Activated naive CD8-positive, alpha-beta T cell treated with anti-CD3 and anti-CD28 coated beads, Interleukin-2, amount 10 ng/mL, durations not matched to agents 7 days and 5 days (primary cell): ENCODE results near the gene LSM12. TPM values are rescaled to one million over a fixed set of nuclear protein-coding genes. Genes with fewer than 3 reads are reported as not detected.
A peak's percentile ranks its signal among the peaks of the same experiment; 100 is the strongest.
"Not testable (repeated sequence)": the region's sequence is repeated elsewhere in the genome, so short reads cannot be mapped to it uniquely, and the experiment has no call there.

Source experiments
- ATAC-seq: fragments of 150-1000 bp; cut with Tn5 transposase; one replicate; pipeline ENCODE4 v1.10.0; 2021; ENCODE audit warnings: low read depth, moderate library complexity
- POLR2A ChIA-PET: fragments of 350-600 bp; sonication (Branson Sonifier 250); formaldehyde crosslinking; loops from one replicate; lab custom pipeline; 2021; ENCODE audit warnings: antibody characterized with exemption; lab: Charles Lee
- DNase-seq: peaks from one replicate; pipeline ENCODE4 v3.0.0; 2021
- H3K27ac Mint-ChIP-seq: one replicate; pipeline ENCODE4 v1.8.0; 2022; ENCODE audit warnings: mild to moderate bottlenecking, mixed read lengths
- H3K27me3 Mint-ChIP-seq: one replicate; pipeline ENCODE4 v1.8.0; 2022; ENCODE audit warnings: mild to moderate bottlenecking, moderate library complexity, mixed read lengths
- H3K36me3 Mint-ChIP-seq: one replicate; pipeline ENCODE4 v1.8.0; 2021; ENCODE audit warnings: mild to moderate bottlenecking, mixed read lengths
- H3K4me1 Mint-ChIP-seq: one replicate; pipeline ENCODE4 v1.8.0; 2021; ENCODE audit warnings: mixed read lengths
- H3K4me3 Mint-ChIP-seq: one replicate; pipeline ENCODE4 v1.8.0; 2022; ENCODE audit warnings: mild to moderate bottlenecking, moderate library complexity, mixed read lengths
- H3K9me3 Mint-ChIP-seq: one replicate; pipeline ENCODE4 v1.8.0; 2021; ENCODE audit warnings: mixed read lengths
- total RNA-seq, 2 experiments: library from RNA; stranded (reverse); gene quantifications; one replicate each; pipeline ENCODE4 v1.2.3, GENCODE V29; 2021

The LSM12 gene
- total RNA-seq, 2 experiments from 2014 or later = 46.9 to 51.4 TPM

- ATAC-seq (no peak), DNase-seq (no peak)
- peaks cover 7% of the 10 kb centered on the region for H3K4me1 Mint-ChIP-seq
- H3K27ac Mint-ChIP-seq = no peak overlapping the region
- H3K36me3 Mint-ChIP-seq = no peaks in the 10 kb centered on the region
- no peaks in the 10 kb centered on the region for H3K9me3 Mint-ChIP-seq
- H3K4me3 Mint-ChIP-seq = no peak overlapping the region
- POLR2A ChIA-PET = interaction anchor here (0.6 kb wide), 1 partner anchor 197 kb away, joined by 4 read pairs; no protein-coding TSS in a partner anchor
- H3K27me3 Mint-ChIP-seq = peaks cover 46% of the 10 kb centered on the region
These were observed 65.0 kb downstream of the LSM12 start for GRCh38 chr17:44001461-44001920.

DNA sequence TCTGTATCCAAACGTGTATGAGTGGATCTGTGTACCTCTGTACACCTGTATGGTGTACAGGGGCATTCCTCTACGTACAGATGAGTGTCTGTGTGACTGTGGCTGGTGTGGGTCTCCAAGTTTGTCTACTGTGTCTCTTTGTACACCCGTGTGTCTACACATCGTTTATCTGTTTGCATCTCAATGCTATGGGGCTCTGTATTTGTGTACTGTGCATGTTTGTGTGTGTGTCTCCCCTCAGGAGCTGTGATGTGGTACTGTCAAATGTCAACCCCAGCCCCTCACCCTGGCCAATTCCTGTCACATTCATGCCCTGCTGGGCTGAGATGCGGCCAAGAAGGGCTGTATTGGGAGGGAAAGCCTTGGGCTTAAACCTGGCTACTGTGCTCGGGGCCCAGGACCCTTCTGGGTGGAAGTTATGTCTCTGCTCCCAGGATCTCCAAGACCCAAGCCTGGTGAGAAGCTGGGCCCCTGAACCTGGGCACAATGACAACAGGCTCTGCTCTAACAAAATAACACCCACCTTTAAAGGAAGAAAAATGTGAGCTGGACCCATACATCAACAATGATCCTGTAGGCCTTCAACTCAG lies 65.5 kb downstream of the LSM12 start:
- DNase-seq (no peak), ATAC-seq (no peak)
- Mint-ChIP-seq H3K27me3 (peaks cover 43% of the 10 kb centered on the region), H3K36me3 (no peaks in the 10 kb centered on the region), H3K4me3 (no peak overlapping the region), H3K9me3 (no peaks in the 10 kb centered on the region), H3K27ac (no peak overlapping the region), H3K4me1 (peaks cover 3% of the 10 kb centered on the region)
- POLR2A ChIA-PET = interaction anchor here (0.6 kb wide), 2 partner anchors 67 to 197 kb away, joined by 3 to 4 read pairs; no protein-coding TSS in a partner anchor

DNA sequence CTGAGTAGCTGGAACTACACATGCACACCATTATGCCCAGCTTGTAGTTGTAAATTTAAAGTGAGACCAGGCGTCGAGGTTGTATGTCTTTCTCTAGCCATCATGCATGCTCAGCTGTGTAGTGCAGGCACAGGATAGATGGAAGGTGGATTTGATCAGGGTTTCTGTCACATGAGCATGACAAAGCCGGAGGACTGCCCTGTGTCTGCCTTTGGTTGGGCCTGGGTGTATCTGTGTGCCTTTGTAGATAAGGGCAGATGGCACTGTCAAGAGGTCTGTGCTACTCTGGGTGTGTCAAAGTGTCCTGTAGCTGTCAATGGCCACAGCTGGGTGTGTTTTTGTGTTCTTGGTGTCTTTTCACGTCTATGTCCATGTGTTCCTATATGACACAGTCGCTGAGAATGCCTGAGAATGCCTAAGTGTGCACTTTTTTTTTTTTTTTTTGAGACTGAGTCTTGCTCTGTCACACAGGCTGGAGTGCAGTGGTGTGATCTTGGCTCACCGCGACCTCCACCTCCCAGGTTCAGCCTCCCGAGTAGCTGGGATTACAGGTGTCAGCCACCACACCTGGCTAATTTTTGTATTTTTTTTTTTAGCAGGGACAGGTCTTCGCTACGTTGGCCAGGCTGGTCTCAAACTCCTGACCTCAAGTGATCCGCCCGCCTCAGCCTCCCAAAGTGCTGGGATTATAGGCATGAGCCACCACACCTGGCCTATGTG lies 66.2 kb downstream of the LSM12 start:
- no peak for DNase-seq
- no peaks in the 10 kb centered on the region for H3K36me3 Mint-ChIP-seq
- POLR2A ChIA-PET = interaction anchor here (0.6 to 0.7 kb wide), 3 partner anchors 9 to 74 kb away, joined by 3 to 6 read pairs (median 3); no protein-coding TSS in a partner anchor
- H3K27me3 Mint-ChIP-seq = peaks cover 45% of the 10 kb centered on the region
- no peak overlapping the region for H3K4me3 Mint-ChIP-seq
- no peak overlapping the region for H3K27ac Mint-ChIP-seq
- H3K9me3 Mint-ChIP-seq = no peaks in the 10 kb centered on the region
- peaks cover 2% of the 10 kb centered on the region for H3K4me1 Mint-ChIP-seq
- ATAC-seq = no peak

GRCh38 chr17:43999024-43999423 lies 67.4 kb downstream of the LSM12 start:
- ATAC-seq = no peak
- H3K36me3 Mint-ChIP-seq = no peaks in the 10 kb centered on the region
- H3K4me1 Mint-ChIP-seq = no peaks in the 10 kb centered on the region
- peaks cover 46% of the 10 kb centered on the region for H3K27me3 Mint-ChIP-seq
- DNase-seq = no peak
- H3K27ac Mint-ChIP-seq = no peak overlapping the region
- no peaks in the 10 kb centered on the region for H3K9me3 Mint-ChIP-seq
- H3K4me3 Mint-ChIP-seq = no peak overlapping the region
- POLR2A ChIA-PET = no interaction called here

- no peaks in the 10 kb centered on the region for H3K36me3 Mint-ChIP-seq
- no peak overlapping the region for H3K27ac Mint-ChIP-seq
- no peaks in the 10 kb centered on the region for H3K4me1 Mint-ChIP-seq
- POLR2A ChIA-PET = no interaction called here
- DNase-seq = no peak
- no peak for ATAC-seq
- H3K4me3 Mint-ChIP-seq = no peak overlapping the region
- no peaks in the 10 kb centered on the region for H3K9me3 Mint-ChIP-seq
- H3K27me3 Mint-ChIP-seq = peaks cover 43% of the 10 kb centered on the region
These were observed 67.9 kb downstream of the LSM12 start for GRCh38 chr17:43998552-43998951.

DNA sequence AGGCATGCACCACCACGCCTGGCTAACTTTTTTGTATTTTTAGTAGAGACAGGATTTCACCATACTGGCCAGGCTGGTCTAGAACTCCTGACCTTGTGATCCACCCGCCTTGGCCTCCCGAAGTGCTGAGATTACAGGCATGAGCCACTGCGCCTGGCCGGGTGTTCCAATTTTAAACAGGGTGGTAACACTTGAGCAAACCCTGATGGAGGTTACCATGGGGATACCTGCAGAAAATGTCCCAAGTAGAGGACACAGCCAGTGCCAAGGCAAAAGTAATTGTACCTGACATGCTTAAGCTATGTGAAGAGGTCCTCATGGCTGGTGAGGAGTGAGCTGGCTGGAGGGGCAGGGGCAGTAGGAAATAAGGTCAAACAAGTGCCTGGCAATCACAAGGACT lies 69.3 kb downstream of the LSM12 start:
- not testable (repeated sequence) for H3K4me1 Mint-ChIP-seq, H3K4me3 Mint-ChIP-seq, H3K9me3 Mint-ChIP-seq, H3K36me3 Mint-ChIP-seq, ATAC-seq, DNase-seq, H3K27ac Mint-ChIP-seq
- peaks cover 39% of the 10 kb centered on the region for H3K27me3 Mint-ChIP-seq
- POLR2A ChIA-PET = interaction anchor here (1.0 kb wide), 1 partner anchor 54 kb away, joined by 3 read pairs; the partner anchor contains the start of gene PPY

GRCh38 chr17:43995150-43995471 lies 71.4 kb downstream of the LSM12 start:
- Mint-ChIP-seq H3K27ac (no peak overlapping the region), H3K27me3 (peaks cover 39% of the 10 kb centered on the region), H3K4me1 (no peaks in the 10 kb centered on the region), H3K36me3 (no peaks in the 10 kb centered on the region), H3K9me3 (no peaks in the 10 kb centered on the region), H3K4me3 (no peak overlapping the region)
- no peak for ATAC-seq
- POLR2A ChIA-PET = interaction anchor here (0.6 kb wide), 1 partner anchor 292 kb away, joined by 3 read pairs; no protein-coding TSS in a partner anchor
- DNase-seq = no peak

DNA sequence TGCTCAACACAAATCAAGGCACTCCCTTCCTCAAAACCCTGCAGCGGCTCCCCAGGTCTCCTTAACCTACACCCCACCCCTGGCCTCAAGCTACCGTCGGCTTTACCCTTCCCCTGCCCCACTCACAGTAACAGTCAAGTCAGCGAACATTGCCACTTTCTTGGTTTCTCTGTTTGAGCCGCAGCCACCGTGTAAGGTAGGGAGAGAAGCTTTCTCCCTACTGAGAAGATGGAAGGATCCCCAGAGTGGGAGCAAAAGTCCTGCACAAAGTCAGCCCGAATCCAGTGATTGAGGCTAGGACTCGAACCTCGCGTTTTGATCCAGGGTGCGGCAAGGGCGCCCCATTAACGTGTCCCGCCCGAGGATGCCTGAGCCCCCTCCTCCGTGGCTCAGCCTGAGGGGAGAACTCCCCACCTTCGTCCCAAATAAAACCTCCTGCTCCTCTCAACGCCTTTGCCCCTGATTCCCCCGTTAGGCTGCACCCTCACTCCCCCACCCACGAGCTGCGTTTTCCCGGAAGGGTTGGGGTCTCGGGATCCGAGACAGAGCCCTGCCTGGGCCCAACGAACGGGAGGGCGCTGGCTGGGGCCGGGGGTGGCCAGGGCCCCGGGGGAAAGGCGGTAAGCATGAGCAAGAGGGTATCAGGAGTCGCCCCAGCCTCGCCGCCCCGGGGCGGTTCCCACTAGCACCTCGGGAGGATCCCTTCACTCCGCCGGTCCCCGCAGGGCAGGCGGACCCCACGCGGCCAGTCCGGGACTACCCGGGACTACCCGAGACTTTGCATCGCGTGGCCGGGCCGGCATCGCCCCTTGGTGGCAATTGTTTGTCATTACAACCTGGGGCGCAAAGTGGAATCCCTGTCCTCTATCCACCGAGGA lies 72.0 kb downstream of the LSM12 start:
- Mint-ChIP-seq H3K4me3 (no peak overlapping the region), H3K9me3 (no peaks in the 10 kb centered on the region), H3K27ac (no peak overlapping the region), H3K27me3 (peaks cover 37% of the 10 kb centered on the region), H3K4me1 (no peaks in the 10 kb centered on the region), H3K36me3 (no peaks in the 10 kb centered on the region)
- ATAC-seq (peak; percentile 79), DNase-seq (peak; percentile 77)
- POLR2A ChIA-PET = interaction anchor here (0.8 to 1.7 kb wide), 2 partner anchors 15 to 51 kb away, joined by 3 to 5 read pairs; no protein-coding TSS in a partner anchor

DNA sequence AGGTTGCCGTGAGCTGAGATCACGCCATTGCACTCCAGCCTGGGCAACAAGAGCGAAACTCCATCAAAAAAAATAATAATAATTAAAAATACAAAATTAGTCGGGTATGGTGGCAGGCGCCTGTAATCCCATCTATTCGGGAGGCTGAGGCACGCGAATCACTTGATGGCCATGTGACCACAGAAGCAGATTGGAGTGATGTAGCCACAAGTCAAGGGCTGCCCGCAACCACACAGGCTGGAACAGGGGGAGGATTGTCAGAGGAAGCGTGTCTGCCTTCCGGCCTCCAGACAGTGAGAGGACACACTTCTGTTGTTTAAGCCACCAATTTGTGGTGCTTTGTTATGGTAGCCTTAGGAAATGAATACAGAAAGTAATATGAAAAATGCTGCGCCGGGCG lies 73.8 kb downstream of the LSM12 start:
- ATAC-seq (no peak), DNase-seq (no peak)
- H3K36me3 Mint-ChIP-seq = no peaks in the 10 kb centered on the region
- H3K27ac Mint-ChIP-seq = no peak overlapping the region
- POLR2A ChIA-PET = no interaction called here
- no peaks in the 10 kb centered on the region for H3K4me1 Mint-ChIP-seq
- H3K9me3 Mint-ChIP-seq = no peaks in the 10 kb centered on the region
- H3K27me3 Mint-ChIP-seq = peaks cover 32% of the 10 kb centered on the region
- no peak overlapping the region for H3K4me3 Mint-ChIP-seq

GRCh38 chr17:43988301-43988700 lies 78.2 kb downstream of the LSM12 start:
- Mint-ChIP-seq H3K27me3 (peaks cover 43% of the 10 kb centered on the region), H3K4me3 (no peak overlapping the region), H3K27ac (no peak overlapping the region), H3K36me3 (no peaks in the 10 kb centered on the region), H3K9me3 (no peaks in the 10 kb centered on the region), H3K4me1 (peaks cover 9% of the 10 kb centered on the region)
- no peak for ATAC-seq
- no peak for DNase-seq
- POLR2A ChIA-PET = no interaction called here

DNA sequence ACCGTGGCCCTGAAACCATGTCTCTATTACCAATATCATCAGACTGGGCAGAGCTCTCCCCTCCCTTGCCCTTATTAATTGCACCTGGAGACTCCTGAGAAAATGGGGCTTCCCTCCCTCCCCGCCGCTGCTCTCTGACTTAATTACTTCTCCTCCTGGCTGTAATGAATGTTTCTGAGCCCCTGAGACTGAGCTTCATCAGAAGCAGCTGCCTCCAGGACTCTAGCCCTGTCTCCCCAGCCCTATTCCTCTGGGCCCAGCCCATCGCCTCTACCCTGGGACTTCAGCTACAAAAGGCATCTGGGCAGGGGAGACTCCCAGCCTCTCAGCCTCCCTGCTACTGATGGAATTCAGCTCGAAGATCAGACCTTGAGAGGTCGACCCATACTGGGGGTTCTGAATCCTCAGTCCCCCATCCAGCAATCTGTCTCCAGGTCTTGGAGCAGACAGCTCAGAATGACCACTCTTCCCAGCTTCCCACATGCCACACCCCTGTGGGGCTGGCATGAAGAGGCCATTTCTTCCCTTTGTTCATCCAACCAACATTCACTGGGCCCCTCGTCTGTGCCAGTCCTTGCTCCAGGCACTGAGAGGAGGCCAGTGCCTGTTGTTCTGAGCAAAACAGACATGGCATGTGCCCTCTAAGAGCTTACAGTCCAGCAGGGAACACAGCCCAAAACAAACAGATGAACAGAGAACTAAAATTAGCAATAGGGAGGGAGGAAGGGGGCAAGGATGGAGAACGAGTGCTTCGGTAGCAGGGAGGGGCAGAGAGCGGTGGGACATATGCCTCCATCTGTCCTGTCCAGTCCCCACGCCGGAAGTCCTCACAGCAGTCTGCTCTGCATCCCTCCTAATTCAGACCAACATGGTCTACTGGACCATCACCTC lies 79.1 kb downstream of the LSM12 start:
- ATAC-seq = no peak
- Mint-ChIP-seq H3K27me3 (peaks cover 52% of the 10 kb centered on the region), H3K27ac (no peak overlapping the region), H3K9me3 (no peaks in the 10 kb centered on the region), H3K4me1 (peaks cover 9% of the 10 kb centered on the region), H3K4me3 (no peak overlapping the region), H3K36me3 (no peaks in the 10 kb centered on the region)
- no peak for DNase-seq
- POLR2A ChIA-PET = no interaction called here

DNA sequence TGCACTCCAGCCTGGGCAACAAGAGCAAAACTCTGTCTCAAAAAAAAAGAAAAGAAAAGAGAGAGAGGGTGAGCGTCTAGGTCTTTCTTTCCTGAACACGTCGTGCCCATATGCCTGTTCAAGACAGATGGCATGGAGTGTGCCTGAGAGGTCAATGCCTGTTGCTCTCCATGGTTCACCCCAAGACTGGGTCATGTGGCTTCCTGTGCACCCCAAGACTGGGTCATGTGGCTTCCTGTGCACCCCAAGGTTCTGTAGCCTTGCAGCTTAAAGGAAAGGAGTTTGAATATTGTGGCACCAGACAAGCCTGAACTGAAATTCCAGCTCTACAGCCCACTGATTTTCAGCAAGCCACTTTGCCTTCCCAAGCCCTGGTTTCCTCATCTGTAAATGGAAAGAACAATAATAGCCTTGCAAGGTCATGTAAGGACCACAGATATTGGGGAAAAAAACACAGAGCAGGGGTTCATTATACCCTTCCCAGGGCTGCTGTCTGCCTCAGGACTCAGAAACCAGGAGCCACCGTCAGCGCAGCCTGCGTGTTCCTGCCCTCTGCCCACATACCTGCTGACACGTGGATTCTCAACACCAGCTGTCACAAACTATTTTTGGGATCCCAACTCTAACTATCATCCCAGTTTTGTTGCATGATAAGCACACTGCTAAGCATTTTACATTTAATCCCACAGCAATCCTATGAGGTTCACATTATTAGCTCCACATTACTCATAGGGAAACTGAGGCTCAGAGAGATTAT lies 80.1 kb downstream of the LSM12 start:
- no peak for ATAC-seq
- no peak for DNase-seq

More for the DNA sequence above, 80.1 kb downstream of the LSM12 start:
- Mint-ChIP-seq H3K4me3 (no peak overlapping the region), H3K27ac (no peak overlapping the region), H3K27me3 (peaks cover 60% of the 10 kb centered on the region), H3K9me3 (no peaks in the 10 kb centered on the region), H3K36me3 (no peaks in the 10 kb centered on the region), H3K4me1 (peaks cover 9% of the 10 kb centered on the region)
- POLR2A ChIA-PET = no interaction called here
